ENCODE data around the gene TGFBI.
"Not testable (repeated sequence)": the region's sequence is repeated elsewhere in the genome, so short reads cannot be mapped to it uniquely, and the experiment has no call there.

TGFBI gene

DNA sequence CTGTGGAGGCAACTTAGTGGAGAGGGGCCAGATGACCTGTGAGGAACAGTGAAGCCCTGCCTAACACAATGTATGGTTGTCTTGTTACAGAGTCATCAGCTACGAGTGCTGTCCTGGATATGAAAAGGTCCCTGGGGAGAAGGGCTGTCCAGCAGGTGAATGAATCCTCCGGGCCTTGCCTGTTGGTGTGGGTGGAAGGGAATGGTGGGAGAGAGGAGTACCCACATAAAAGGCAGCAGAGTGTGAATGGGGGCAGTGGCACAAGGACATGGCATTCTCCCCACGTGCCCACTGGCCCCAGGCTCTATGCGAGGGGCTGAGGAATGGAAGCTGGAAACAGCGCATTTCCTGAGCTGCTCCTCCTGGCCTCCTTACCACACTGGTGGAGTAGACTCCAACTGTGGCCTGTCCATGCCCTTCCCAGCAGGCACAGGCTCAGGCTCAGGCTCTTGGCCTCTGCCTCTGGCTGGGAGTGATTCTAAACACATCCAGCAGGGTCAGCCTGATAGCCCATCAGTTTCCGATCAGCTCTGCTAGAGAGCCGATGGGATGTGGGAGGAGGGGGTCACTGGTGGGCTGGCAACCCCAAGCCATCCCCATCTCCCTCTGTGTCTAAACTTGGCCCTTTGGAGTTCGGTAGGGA, 15.3 kb downstream of the TGFBI start:
- DNase-seq (ENCODE audit: low read depth in 1 of 2, low spot score in 1 of 2) = no peak

- DNase-seq (ENCODE audit: low read depth in 1 of 2, low spot score in 1 of 2) = not testable (repeated sequence)
These were observed 16.2 kb downstream of the TGFBI start for GRCh38 chr5:136045026-136045425.

- no peak for DNase-seq (ENCODE audit: low read depth in 1 of 2, low spot score in 1 of 2)
These were observed 17.5 kb downstream of the TGFBI start for GRCh38 chr5:136046246-136046645.

DNA sequence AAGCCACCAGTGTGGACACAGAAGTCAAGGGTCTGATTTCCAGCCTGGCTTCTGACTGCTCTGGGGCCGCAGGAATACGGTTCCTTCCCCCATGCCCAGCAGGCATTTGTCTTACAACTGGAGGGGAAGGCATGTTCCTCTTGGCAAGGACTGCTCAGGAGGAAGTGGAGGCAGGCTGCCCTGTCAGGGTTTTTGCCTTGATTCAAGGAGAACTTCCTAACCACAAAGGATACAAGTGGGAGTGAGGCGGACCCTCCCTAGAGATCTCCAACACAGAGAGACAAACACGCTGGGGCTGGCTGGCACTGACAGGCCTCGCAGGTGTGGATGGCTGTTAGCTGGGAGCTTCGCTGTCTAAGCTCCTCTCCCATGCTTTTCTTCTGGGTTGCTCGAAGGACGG, 19.1 kb downstream of the TGFBI start:
- DNase-seq (ENCODE audit: low read depth in 1 of 2, low spot score in 1 of 2) = no peak

- DNase-seq (ENCODE audit: low read depth in 1 of 2, low spot score in 1 of 2) = no peak
These were observed 20.2 kb downstream of the TGFBI start for GRCh38 chr5:136048966-136049365.

DNA sequence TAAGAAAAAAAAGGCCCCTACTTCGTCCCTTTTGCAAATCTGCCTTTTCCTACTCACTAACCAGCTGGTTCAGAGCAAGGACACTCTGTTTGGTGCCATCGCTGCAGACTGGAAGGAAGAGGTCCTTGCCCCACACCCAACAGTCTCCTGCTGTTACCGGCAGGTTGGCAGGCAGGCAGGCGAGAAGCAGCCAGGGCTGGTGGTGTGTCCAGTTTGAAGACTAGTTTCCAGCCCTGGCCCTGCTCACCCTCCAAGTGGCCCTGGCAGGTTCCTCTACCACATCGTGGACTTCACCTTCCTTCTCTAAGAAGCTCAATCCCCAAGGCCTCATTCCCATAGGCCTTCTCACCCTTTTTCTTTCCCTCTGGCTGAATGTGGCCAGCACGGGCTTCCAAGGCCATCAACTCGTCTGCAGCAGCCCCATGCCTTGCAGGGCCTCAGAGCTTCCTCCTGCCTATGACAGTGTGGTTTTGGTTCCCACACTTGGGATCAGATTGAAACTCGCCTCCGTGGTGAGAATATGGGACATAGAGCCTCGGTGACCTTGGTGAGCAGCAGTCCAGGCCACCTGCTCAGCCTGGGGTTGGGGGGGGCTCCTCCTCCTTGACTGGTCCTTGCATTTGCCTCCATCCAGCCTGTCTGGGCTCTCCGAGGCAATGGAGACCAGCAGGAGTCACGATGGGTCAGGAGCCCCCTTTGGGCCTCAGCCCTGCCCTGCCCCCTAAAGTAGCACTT, 22.9 kb downstream of the TGFBI start:
- no peak for DNase-seq (ENCODE audit: low read depth in 1 of 2, low spot score in 1 of 2)

DNA sequence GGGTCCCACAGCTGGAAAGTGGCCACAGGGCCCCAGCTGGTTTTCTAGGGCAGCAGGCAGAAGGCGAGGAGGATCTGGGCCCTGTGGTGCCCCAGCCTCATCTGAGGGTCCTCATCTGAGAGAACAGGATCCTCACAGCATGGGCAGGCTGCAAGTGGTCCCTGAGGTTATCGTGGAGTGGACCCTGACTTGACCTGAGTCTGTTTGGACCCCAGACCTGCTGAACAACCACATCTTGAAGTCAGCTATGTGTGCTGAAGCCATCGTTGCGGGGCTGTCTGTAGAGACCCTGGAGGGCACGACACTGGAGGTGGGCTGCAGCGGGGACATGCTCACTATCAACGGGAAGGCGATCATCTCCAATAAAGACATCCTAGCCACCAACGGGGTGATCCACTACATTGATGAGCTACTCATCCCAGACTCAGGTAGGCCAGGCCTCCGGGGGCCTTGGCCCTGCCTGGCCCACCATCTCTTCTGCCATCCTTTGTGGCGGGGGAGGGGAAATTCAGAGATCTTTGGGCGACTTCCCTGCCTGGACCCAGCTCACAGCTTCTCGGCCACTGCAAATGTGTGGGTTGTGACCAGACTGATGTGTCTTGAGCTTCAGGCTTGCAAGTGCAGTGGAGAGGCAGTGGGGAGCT, 24.0 kb downstream of the TGFBI start:
- DNase-seq (ENCODE audit: low read depth in 1 of 2, low spot score in 1 of 2) = no peak

GRCh38 chr5:136053336-136054141, 24.8 kb downstream of the TGFBI start:
- no peak for DNase-seq (ENCODE audit: low read depth in 1 of 2, low spot score in 1 of 2)

- DNase-seq (ENCODE audit: low read depth in 1 of 2, low spot score in 1 of 2) = no peak
These were observed 25.6 kb downstream of the TGFBI start for GRCh38 chr5:136054142-136055019.

GRCh38 chr5:136055612-136056309, 27.0 kb downstream of the TGFBI start:
- no peak for DNase-seq (ENCODE audit: low read depth in 1 of 2, low spot score in 1 of 2)

DNA sequence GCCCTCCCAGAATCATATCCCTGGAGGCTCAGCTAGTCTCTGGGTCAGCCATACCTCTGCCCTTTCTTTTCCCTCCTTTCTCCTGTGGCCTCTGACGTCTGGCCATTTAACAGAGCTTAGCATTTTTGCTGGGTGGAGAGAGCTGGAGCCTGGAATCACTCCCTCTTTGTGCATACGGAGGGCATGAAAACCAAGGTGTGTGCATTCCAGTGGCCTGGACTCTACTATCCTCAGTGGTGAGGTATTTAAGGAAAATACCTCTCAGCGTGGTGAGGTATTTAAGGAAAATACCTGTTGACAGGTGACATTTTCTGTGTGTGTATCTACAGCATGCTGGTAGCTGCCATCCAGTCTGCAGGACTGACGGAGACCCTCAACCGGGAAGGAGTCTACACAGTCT, 27.5 kb downstream of the TGFBI start:
- no peak for DNase-seq (ENCODE audit: low read depth in 1 of 2, low spot score in 1 of 2)

DNA sequence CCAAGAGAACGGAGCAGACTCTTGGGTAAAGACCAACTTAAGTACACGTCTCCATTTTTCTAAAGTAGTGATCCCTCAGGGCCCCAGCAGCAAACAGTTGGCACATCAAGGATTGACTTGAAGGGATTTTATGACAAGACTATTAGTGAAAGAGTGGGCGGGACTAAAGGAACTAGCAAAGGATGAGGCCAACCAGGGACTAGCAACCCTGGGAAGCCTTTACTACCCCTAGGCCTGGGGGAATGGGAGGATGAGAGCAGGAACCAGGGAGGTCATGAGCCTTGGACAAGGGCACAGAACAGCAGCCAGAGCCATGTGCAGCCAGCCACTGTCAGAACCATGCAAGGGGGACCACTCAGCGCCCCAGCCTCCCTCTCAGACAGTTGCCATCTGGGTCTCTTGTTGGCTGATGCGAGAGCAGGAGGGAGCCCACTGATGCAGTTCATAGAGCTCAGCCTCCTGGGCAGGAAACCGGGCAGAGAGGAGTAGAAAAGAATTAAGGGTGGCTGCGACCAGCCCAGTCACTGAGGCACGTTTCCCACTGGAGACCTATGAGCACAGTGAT, 28.1 kb downstream of the TGFBI start:
- no peak for DNase-seq (ENCODE audit: low read depth in 1 of 2, low spot score in 1 of 2)

DNA sequence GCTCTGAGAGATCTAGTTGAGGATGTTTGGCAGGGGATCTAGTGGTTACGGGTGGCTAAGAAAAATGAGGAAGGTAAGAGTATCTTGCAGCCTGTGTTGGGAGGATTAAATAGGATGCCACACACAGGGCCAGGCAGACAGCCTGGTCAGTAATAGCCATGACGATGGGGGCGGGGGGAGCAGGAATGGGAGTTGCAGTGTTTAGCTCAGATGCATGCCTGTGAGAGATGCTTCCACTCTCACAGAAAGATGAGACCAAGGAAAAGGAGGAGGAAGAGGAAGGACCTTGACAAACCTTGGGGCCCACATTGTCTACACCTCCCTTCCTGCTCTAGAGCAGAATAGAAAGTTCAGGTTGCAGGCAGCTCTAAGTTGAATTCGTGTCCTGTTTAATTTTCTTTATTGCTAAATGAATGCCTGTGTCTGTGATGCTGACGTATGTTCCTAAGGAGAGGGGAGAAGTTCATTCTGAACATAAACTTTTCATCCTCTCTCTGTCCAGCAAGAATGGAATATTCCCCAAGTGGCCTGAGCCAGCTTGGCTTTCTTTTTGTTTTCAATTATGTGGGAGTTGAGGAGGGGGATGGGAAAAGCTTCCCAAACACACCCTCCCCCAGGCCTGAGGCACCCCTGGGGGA, 28.7 kb downstream of the TGFBI start:
- no peak for DNase-seq (ENCODE audit: low read depth in 1 of 2, low spot score in 1 of 2)

GRCh38 chr5:136058039-136058971, 29.5 kb downstream of the TGFBI start:
- no peak for DNase-seq (ENCODE audit: low read depth in 1 of 2, low spot score in 1 of 2)

- DNase-seq (ENCODE audit: low read depth in 1 of 2, low spot score in 1 of 2) = no peak
These were observed 30.2 kb downstream of the TGFBI start for GRCh38 chr5:136058972-136059354.

DNA sequence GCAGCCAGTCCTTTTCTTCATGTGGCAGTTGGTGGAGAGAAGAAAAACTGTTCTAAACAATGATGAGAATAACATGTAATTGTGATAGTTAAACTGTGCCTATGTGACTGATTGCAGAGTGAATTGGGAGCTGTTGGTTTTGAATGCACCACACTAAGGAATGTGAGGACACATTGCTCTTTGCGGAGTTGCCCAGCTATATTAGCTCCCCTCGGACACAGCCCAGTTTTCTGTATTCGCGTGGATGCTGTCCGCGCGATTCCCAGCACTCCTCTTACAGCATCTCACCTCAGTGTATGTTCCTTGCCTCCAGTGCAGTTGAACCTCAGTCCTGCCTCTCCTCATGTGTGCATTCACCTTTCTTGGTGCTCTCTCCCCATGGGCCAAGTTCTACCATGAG, 32.2 kb downstream of the TGFBI start:
- DNase-seq (ENCODE audit: low read depth in 1 of 2, low spot score in 1 of 2) = no peak

DNA sequence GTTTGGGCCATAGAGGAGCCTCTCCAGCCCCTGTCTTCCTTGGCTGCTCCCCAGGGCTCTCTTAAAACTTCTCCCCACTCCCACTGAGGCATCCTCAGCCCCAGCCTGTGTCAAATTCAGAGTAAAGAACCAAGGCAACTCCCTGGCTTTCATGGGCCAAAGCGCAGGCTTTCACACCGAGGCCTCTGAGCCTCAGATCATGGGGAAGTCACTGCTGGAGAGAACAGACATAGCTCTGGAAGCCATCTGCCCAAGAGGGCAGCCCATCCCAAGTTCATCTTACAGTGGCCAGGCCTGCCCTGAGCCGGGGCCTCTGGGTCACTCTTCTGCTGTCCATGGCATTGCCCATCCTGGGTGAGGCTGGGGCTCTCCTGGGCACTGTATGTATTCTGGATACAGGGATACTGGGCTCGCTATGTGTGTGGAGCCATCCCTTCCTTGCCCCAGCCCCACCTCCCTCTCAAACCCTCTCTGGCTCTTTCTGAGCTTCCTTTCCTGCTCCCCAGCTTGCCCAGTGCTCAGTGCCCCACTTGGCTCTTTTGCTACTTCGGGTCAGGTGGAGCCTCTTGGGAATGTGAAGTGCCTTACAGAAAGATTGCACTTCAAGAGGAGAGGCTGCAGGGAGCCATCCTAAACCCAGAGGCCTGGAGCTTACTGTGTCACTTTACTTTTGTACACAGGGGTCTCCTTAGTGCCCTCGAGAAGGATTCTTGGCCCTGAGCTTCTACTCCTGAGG, 33.0 kb downstream of the TGFBI start:
- DNase-seq (ENCODE audit: low read depth in 1 of 2, low spot score in 1 of 2) = no peak
